NCI-H524 treated with DMSO at 0.1 percent for 48 hours (cell line): Measurements from ENCODE around the gene C14orf180.

ENCODE experiments used
- DNase-seq: peaks from one replicate; lab custom pipeline; 2025; lab: John Stamatoyannopoulos, UW

The C14orf180 gene

GRCh38 chr14:104593710-104594136 is 14.2 kb downstream of the C14orf180 start:
- DNase-seq, result no peak

GRCh38 chr14:104594310-104595046 is 14.9 kb downstream of the C14orf180 start:
- DNase-seq, result no peak

- DNase-seq, result no peak
Measured at GRCh38 chr14:104595116-104595675, 15.6 kb downstream of the C14orf180 start.

GRCh38 chr14:104595911-104596450 is 16.4 kb downstream of the C14orf180 start:
- DNase-seq, result no peak

- DNase-seq, result no peak
Measured at GRCh38 chr14:104596451-104596918, 16.9 kb downstream of the C14orf180 start.

- no peak for DNase-seq
Measured at GRCh38 chr14:104596927-104597351, 17.4 kb downstream of the C14orf180 start.

GRCh38 chr14:104597576-104597975 is 18.0 kb downstream of the C14orf180 start:
- DNase-seq, result no peak

- DNase-seq, result no peak
Measured at GRCh38 chr14:104598039-104598909, 18.7 kb downstream of the C14orf180 start.

- no peak for DNase-seq
Measured at GRCh38 chr14:104598910-104599273, 19.3 kb downstream of the C14orf180 start.

GRCh38 chr14:104599446-104599845 is 19.9 kb downstream of the C14orf180 start:
- no peak for DNase-seq

- DNase-seq, result no peak
Measured at GRCh38 chr14:104600141-104600643, 20.6 kb downstream of the C14orf180 start.

GRCh38 chr14:104600805-104601204 is 21.2 kb downstream of the C14orf180 start:
- DNase-seq, result no peak

- DNase-seq, result no peak
Measured at GRCh38 chr14:104601786-104602185, 22.2 kb downstream of the C14orf180 start.

GRCh38 chr14:104602315-104602932 is 22.9 kb downstream of the C14orf180 start:
- no peak for DNase-seq

GRCh38 chr14:104602933-104603325 is 23.4 kb downstream of the C14orf180 start:
- no peak for DNase-seq

- no peak for DNase-seq
Measured at GRCh38 chr14:104603711-104604401, 24.3 kb downstream of the C14orf180 start.

- DNase-seq, result no peak
Measured at GRCh38 chr14:104604458-104605449, 25.2 kb downstream of the C14orf180 start, which contains the start of gene TMEM179. Gene TMEM179, minus strand, starts transcription at chr14:104604772. Its CDS starts 31 bp downstream, at chr14:104604741.

- DNase-seq, result no peak
Measured at GRCh38 chr14:104609666-104610065, 30.1 kb downstream of the C14orf180 start.

- DNase-seq, result no peak
Measured at GRCh38 chr14:104610749-104611310, 31.3 kb downstream of the C14orf180 start.
